ENCODE results near the gene IDH3G. TPM values are rescaled to one million over a fixed set of nuclear protein-coding genes. Genes with fewer than 3 reads are reported as not detected.

Gene IDH3G
- total and polyA plus RNA-seq, 3 donors from 2014 or later: 52.4 to 83.1 (median 74.9) TPM

DNA sequence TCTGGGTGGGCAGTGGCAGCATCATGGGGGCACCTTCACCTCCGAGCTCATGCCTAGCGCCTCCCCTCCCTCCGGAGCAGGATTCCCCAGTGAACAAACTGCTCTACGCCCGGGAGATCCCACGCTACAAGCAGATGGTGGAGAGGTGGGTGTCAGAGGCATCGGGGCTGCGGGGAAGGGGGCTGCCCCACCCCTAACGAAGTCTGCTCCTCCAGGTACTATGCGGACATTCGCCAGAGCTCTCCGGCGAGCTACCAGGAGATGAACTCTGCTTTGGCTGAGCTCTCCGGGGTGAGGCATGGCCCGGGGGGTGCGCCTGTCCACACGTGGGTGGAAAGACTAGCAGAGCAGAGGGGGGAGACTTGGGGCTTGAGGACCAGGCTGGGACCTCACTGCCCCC, 16.0 kb downstream of the IDH3G start:
- no peak overlapping the region for H3K27ac ChIP-seq
- H3K9me3 ChIP-seq: no peaks in the 10 kb centered on the region
- H3K36me3 ChIP-seq (ENCODE audit: low read depth, missing control alignments): no peaks in the 10 kb centered on the region
- no peak for DNase-seq
- intact Hi-C loops (cut with DNase I; ENCODE audit: low total_unique reads): no loop called here
- H3K4me3 ChIP-seq: no peak overlapping the region
- H3K27me3 ChIP-seq: no peaks in the 10 kb centered on the region
- no peak for TF ChIP-seq POLR2A (IDR thresholded peaks at IDR 0.05)
- TF ChIP-seq, protein P1, sequence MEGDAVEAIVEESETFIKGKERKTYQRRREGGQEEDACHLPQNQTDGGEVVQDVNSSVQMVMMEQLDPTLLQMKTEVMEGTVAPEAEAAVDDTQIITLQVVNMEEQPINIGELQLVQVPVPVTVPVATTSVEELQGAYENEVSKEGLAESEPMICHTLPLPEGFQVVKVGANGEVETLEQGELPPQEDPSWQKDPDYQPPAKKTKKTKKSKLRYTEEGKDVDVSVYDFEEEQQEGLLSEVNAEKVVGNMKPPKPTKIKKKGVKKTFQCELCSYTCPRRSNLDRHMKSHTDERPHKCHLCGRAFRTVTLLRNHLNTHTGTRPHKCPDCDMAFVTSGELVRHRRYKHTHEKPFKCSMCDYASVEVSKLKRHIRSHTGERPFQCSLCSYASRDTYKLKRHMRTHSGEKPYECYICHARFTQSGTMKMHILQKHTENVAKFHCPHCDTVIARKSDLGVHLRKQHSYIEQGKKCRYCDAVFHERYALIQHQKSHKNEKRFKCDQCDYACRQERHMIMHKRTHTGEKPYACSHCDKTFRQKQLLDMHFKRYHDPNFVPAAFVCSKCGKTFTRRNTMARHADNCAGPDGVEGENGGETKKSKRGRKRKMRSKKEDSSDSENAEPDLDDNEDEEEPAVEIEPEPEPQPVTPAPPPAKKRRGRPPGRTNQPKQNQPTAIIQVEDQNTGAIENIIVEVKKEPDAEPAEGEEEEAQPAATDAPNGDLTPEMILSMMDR (IDR thresholded peaks at IDR 0.05): no peak
- 50 to 73% methylated on average over 2 to 17 of the region's 17 CpGs for WGBS, 2 donors
- no peaks in the 10 kb centered on the region for H3K4me1 ChIP-seq

DNA sequence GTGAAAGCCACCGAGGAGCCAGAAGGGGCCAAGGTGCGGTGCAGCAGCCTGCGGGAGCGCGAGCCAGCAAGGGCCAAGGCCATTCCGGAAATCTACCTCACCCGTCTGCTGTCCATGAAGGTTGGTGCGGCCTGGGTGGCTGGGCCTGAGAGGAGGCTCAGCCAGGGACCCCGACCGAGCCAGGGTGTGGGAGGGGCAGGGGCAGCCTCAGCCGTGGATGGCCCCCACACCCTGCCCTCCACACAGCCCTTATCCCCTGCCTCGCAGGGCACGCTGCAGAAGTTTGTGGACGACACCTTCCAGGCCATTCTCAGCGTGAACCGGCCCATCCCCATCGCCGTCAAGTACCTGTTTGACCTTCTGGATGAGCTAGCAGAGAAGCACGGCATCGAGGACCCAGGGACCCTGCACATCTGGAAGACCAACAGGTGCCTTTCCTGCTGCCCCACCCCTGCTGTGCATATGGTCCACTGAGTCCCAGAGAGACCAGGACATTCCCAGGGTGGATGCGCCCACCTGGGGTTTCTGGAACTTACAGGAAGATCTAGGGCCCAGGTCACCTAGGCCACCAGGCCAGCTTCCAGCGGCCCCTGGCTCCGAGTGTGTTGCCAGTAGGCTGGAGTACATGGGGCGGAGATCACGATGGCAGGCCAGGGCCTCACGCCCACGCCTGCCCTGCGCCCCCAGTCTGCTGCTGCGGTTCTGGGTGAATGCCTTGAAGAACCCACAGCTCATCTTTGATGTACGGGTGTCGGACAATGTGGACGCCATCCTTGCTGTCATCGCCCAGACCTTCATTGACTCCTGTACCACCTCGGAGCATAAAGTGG, 16.7 kb downstream of the IDH3G start:
- H3K9me3 ChIP-seq: no peaks in the 10 kb centered on the region
- no peaks in the 10 kb centered on the region for H3K36me3 ChIP-seq (ENCODE audit: low read depth, missing control alignments)
- no peak overlapping the region for H3K4me3 ChIP-seq
- H3K4me1 ChIP-seq: no peaks in the 10 kb centered on the region
- intact Hi-C loops (cut with DNase I; ENCODE audit: low total_unique reads): no loop called here
- TF ChIP-seq, protein P1 (IDR thresholded peaks at IDR 0.05): no peak
- no peak for TF ChIP-seq POLR2A (IDR thresholded peaks at IDR 0.05)
- WGBS, 2 donors: 94% methylated on average over 18 of the region's 34 CpGs; no CpG with 5 or more reads in 1 of the 2 donors
- no peak overlapping the region for H3K27ac ChIP-seq
- H3K27me3 ChIP-seq: no peaks in the 10 kb centered on the region
- no peak for DNase-seq

DNA sequence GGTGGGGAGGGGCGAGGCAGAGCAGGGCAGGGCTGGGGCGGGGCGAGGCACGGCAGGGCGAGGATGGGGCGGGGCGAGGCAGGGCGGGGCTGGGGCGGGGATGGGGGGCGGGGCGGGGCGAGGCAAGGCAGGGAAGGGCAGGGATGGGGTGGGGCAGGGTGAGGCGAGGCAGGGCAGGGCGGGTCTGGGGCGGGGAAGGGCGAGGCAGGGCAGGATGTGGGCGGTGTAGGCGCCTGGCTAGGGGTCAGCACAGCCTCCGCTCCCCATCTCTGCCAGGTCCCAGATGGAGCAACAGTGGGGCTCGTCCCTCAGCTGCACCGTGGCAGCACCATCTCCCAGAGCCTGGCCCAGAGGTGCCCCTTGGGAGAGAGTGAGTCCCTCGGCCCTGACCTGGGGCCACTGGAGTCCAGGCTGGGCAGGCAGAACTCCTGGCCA, 17.5 kb downstream of the IDH3G start:
- no peak for DNase-seq
- no peaks in the 10 kb centered on the region for H3K9me3 ChIP-seq
- H3K36me3 ChIP-seq (ENCODE audit: low read depth, missing control alignments): no peaks in the 10 kb centered on the region
- no peak for TF ChIP-seq POLR2A (IDR thresholded peaks at IDR 0.05)
- TF ChIP-seq, protein P1 (IDR thresholded peaks at IDR 0.05): no peak
- no peak overlapping the region for H3K27ac ChIP-seq
- no peaks in the 10 kb centered on the region for H3K4me1 ChIP-seq
- H3K27me3 ChIP-seq: no peaks in the 10 kb centered on the region
- no peak overlapping the region for H3K4me3 ChIP-seq
- intact Hi-C loops (cut with DNase I; ENCODE audit: low total_unique reads): no loop called here
- 80% methylated on average over 3 of the region's 22 CpGs; no CpG with 5 or more reads in 1 of the 2 donors for WGBS, 2 donors

DNA sequence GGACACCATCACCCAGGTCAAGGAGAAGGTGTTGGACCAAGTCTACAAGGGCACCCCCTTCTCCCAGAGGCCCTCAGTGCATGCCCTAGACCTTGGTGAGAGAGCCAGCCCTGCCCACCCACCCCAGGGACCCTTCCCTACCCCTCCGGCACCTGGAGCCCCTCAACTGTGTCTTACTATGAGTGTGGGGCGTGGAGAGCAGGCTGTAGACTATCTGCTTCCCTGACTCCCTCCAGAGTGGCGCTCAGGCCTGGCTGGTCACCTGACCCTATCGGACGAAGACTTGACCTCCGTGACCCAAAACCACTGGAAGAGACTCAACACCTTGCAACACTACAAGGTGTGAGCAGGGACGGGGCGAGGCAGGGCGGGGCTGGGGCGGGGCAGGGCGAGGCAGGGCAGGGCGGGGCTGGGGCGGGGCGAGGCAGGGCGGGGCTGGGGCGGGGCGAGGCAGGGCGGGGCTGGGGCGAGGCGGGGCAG, 18.0 kb downstream of the IDH3G start:
- DNase-seq: no peak
- no peak overlapping the region for H3K27ac ChIP-seq
- no peak overlapping the region for H3K4me3 ChIP-seq
- no peaks in the 10 kb centered on the region for H3K4me1 ChIP-seq
- WGBS, 2 donors: 69% methylated on average over 7 of the region's 20 CpGs; no CpG with 5 or more reads in 1 of the 2 donors
- no peaks in the 10 kb centered on the region for H3K36me3 ChIP-seq (ENCODE audit: low read depth, missing control alignments)
- TF ChIP-seq, protein P1 (IDR thresholded peaks at IDR 0.05): no peak
- no peak for TF ChIP-seq POLR2A (IDR thresholded peaks at IDR 0.05)
- no peaks in the 10 kb centered on the region for H3K27me3 ChIP-seq
- no peaks in the 10 kb centered on the region for H3K9me3 ChIP-seq
- intact Hi-C loops (cut with DNase I; ENCODE audit: low total_unique reads): no loop called here

All from testis (tissue), 3 donors.